Measurements from ENCODE around the gene HDAC9.
"Not testable (repeated sequence)": the region's sequence is repeated elsewhere in the genome, so short reads cannot be mapped to it uniquely, and the experiment has no call there.

HDAC9 gene

GRCh38 chr7:18903695-18904094 lies 408.1 kb downstream of the HDAC9 start:
- FAIRE-seq: no peak

- no peak for FAIRE-seq
These were observed 409.9 kb downstream of the HDAC9 start for GRCh38 chr7:18905316-18905943.

- no peak for FAIRE-seq
These were observed 411.4 kb downstream of the HDAC9 start for GRCh38 chr7:18906901-18907300.

GRCh38 chr7:18913106-18913505 lies 417.6 kb downstream of the HDAC9 start:
- FAIRE-seq: no peak

- no peak for FAIRE-seq
These were observed 421.3 kb downstream of the HDAC9 start for GRCh38 chr7:18916826-18917225.

GRCh38 chr7:18927134-18927533 lies 431.6 kb downstream of the HDAC9 start:
- no peak for FAIRE-seq

GRCh38 chr7:18936265-18936664 lies 440.7 kb downstream of the HDAC9 start:
- no peak for FAIRE-seq

GRCh38 chr7:18939771-18940592 lies 444.4 kb downstream of the HDAC9 start:
- FAIRE-seq: no peak

GRCh38 chr7:18940593-18941134 lies 445.1 kb downstream of the HDAC9 start:
- no peak for FAIRE-seq

GRCh38 chr7:18941207-18941606 lies 445.7 kb downstream of the HDAC9 start:
- FAIRE-seq: no peak

GRCh38 chr7:18948521-18948920 lies 453.0 kb downstream of the HDAC9 start:
- no peak for FAIRE-seq

- no peak for FAIRE-seq
These were observed 457.3 kb downstream of the HDAC9 start for GRCh38 chr7:18952846-18953245.

- no peak for FAIRE-seq
These were observed 463.1 kb downstream of the HDAC9 start for GRCh38 chr7:18958627-18959026.

- no peak for FAIRE-seq
These were observed 465.2 kb downstream of the HDAC9 start for GRCh38 chr7:18960725-18961124.

- no peak for FAIRE-seq
These were observed 466.5 kb downstream of the HDAC9 start for GRCh38 chr7:18962031-18962430.

GRCh38 chr7:18965657-18966056 lies 470.1 kb downstream of the HDAC9 start:
- FAIRE-seq: no peak

GRCh38 chr7:18967755-18968154 lies 472.2 kb downstream of the HDAC9 start:
- not testable (repeated sequence) for FAIRE-seq

GRCh38 chr7:18971839-18972238 lies 476.3 kb downstream of the HDAC9 start:
- no peak for FAIRE-seq

- no peak for FAIRE-seq
These were observed 479.3 kb downstream of the HDAC9 start for GRCh38 chr7:18974803-18975202.

GRCh38 chr7:18975276-18975675 lies 479.7 kb downstream of the HDAC9 start:
- no peak for FAIRE-seq

- no peak for FAIRE-seq
These were observed 480.2 kb downstream of the HDAC9 start for GRCh38 chr7:18975689-18976280.

GRCh38 chr7:18976715-18977471 lies 481.3 kb downstream of the HDAC9 start:
- no peak for FAIRE-seq

GRCh38 chr7:18978108-18978495 lies 482.6 kb downstream of the HDAC9 start:
- no peak for FAIRE-seq
